RWPE2 (cell line): ENCODE results near the gene ARL3.

Experiments used
- ATAC-seq: fragments of 200-7000 bp; cut with Tn5 transposase; 3 replicates; pipeline ENCODE4 v1.9.1; 2021; ENCODE audit warnings: low read depth
- DNase-seq: peaks from one replicate; pipeline ENCODE4 v3.0.0-alpha.2; 2020; ENCODE audit warnings: low spot score
- H3K27ac ChIP-seq: fragments of 450-650 bp; 2 replicates; pipeline ENCODE4 v1.5.1; 2017; ENCODE audit warnings: mild to moderate bottlenecking; ENCODE audit not compliant: poor library complexity, severe bottlenecking
- H3K27me3 ChIP-seq: fragments of 250-450 bp; sonication (Bioruptor Pico); 2 replicates; pipeline ENCODE4 v1.5.1; 2021; ENCODE audit warnings: mild to moderate bottlenecking, moderate library complexity; ENCODE audit not compliant: insufficient read depth, poor library complexity, severe bottlenecking
- H3K36me3 ChIP-seq: fragments of 250-450 bp; sonication (Bioruptor Pico); 2 replicates; pipeline ENCODE4 v1.5.1; 2020; ENCODE audit warnings: low read depth, mild to moderate bottlenecking, moderate library complexity
- H3K4me1 ChIP-seq: fragments of 250-450 bp; sonication (Bioruptor Pico); 2 replicates; pipeline ENCODE4 v1.5.1; 2021; ENCODE audit warnings: mild to moderate bottlenecking, moderate library complexity; ENCODE audit not compliant: insufficient read depth, poor library complexity, severe bottlenecking
- H3K4me3 ChIP-seq: fragments of 250-450 bp; sonication (Bioruptor Pico); 2 replicates; pipeline ENCODE4 v1.5.1; 2021; ENCODE audit warnings: mild to moderate bottlenecking, moderate library complexity; ENCODE audit not compliant: severe bottlenecking
- H3K9me3 ChIP-seq: fragments of 250-450 bp; sonication (Bioruptor Pico); 2 replicates; pipeline ENCODE4 v1.5.1; 2021; ENCODE audit warnings: mild to moderate bottlenecking, moderate library complexity; ENCODE audit not compliant: severe bottlenecking
- TF ChIP-seq, protein P1 (sequence below): fragments of 450-650 bp; IDR thresholded peaks from one replicate; pipeline ENCODE4 v1.5.1; 2017; ENCODE audit warnings: mild to moderate bottlenecking, moderate library complexity; ENCODE audit not compliant: poor library complexity, severe bottlenecking

The ARL3 gene

DNA sequence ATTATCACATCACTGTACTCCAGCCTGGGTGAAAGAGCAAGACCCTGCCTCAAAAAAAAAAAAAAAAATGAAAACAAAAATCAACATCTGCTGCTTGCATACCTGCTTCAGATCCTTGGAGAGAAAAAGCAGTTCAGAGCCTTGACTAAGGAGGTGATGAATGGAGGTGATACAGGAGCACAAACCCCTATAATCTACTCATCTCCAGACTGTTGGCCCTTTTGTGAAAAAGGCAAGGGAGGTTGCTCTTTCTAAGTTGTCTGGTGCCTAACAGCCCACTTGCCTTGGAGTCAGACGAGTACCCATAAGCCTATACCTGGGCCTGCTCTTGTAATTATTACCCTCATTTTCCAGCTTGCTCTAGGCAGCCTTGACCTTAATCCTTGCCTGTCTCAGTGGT is 1.7 kb upstream of the ARL3 start:
- ATAC-seq (no peak), DNase-seq (no peak)
- Histone ChIP-seq H3K4me1 (peaks cover 3% of the 10 kb centered on the region), H3K4me3 (no peak overlapping the region), H3K27me3 (no peaks in the 10 kb centered on the region), H3K27ac (no peak overlapping the region), H3K36me3 (0 out of 2 replicates have a peak, but pooled peaks cover 5% of the 10 kb centered on the region), H3K9me3 (no peaks in the 10 kb centered on the region)
- TF ChIP-seq, protein P1, sequence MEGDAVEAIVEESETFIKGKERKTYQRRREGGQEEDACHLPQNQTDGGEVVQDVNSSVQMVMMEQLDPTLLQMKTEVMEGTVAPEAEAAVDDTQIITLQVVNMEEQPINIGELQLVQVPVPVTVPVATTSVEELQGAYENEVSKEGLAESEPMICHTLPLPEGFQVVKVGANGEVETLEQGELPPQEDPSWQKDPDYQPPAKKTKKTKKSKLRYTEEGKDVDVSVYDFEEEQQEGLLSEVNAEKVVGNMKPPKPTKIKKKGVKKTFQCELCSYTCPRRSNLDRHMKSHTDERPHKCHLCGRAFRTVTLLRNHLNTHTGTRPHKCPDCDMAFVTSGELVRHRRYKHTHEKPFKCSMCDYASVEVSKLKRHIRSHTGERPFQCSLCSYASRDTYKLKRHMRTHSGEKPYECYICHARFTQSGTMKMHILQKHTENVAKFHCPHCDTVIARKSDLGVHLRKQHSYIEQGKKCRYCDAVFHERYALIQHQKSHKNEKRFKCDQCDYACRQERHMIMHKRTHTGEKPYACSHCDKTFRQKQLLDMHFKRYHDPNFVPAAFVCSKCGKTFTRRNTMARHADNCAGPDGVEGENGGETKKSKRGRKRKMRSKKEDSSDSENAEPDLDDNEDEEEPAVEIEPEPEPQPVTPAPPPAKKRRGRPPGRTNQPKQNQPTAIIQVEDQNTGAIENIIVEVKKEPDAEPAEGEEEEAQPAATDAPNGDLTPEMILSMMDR = no peak

DNA sequence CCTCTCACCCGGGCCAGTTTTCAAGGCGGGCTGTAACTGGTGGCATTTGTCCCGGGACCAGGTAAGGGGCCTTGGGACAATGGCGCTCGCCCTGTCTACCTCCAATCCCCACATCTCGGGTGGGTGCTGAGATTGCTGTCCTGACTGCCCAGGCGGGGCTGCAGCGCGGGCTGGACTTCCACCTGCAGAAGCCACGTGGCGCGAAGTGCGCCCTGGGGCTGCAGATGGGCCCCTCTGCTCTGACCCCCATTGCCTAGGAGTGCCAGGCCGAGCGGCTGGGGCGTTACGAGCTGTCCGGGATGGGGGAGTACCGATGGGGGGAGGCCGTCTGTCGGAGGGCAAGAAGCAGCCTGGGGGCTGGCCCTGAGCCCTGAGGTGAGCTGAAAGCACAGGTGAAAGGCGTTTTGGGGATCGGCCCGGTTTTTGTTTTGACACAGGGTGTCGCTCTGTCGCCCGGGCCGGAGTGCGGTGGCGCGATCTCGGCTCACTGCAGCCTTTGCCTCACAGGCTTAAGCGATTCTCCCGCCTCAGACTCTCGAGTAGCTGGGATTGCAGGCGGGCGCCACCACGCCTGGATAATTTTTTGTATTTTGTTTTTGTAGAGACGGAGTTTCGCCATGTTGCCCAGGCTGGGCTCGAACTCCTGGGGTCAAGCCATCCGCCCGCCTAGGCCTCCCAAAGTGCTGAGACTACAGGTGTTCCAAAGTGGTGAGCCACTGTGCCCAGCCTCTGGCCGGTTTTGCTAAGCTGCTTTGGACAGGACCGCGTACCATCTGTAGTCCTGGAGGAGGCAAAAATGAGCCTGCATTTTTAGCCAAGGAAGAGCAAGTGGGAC is 641 bp upstream of the ARL3 start, which contains the start of gene SFXN2:
Gene SFXN2 (plus strand): TSS at position 16 of the 835 bp plus-strand sequence. CDS start 12,001 bp downstream, outside the sequence.
- ATAC-seq = peak; percentile 24
- peak within 1 kb of the TSS; percentile 49 for H3K27ac ChIP-seq

DNA sequence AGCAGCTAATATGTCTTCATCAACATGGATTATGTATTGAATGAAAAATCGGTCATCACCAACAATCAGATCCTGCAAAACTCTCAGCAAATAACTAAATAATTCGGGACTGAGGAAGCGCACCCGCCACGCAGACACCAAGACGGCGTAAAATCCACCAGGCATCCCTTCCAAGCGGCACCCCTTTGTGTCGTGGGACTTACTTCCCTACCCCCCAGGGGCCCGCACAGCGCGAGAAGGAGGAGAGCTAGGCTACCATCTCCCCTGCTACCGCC is 721 bp downstream of the ARL3 start:
- no peaks in the 10 kb centered on the region for H3K27me3 ChIP-seq
- H3K27ac ChIP-seq = peak overlapping the region; percentile 49
- ATAC-seq = peak; percentile 61
- no peaks in the 10 kb centered on the region for H3K9me3 ChIP-seq
- H3K36me3 ChIP-seq = 0 out of 2 replicates have a peak, but pooled peaks cover 5% of the 10 kb centered on the region
- DNase-seq = no peak
- peaks cover 8% of the 10 kb centered on the region for H3K4me1 ChIP-seq
- peak overlapping the region; percentile 94 for H3K4me3 ChIP-seq
- TF ChIP-seq, protein P1 = peak; percentile 31

More for the DNA sequence above, 641 bp upstream of the ARL3 start, which contains the start of gene SFXN2:
- Histone ChIP-seq H3K9me3 (no peaks in the 10 kb centered on the region), H3K4me1 (peaks cover 8% of the 10 kb centered on the region), H3K27me3 (no peaks in the 10 kb centered on the region), H3K36me3 (0 out of 2 replicates have a peak, but pooled peaks cover 5% of the 10 kb centered on the region), H3K4me3 (peak within 1 kb of the TSS; percentile 94)
- no peak for DNase-seq
- TF ChIP-seq, protein P1 = peak; percentile 15

DNA sequence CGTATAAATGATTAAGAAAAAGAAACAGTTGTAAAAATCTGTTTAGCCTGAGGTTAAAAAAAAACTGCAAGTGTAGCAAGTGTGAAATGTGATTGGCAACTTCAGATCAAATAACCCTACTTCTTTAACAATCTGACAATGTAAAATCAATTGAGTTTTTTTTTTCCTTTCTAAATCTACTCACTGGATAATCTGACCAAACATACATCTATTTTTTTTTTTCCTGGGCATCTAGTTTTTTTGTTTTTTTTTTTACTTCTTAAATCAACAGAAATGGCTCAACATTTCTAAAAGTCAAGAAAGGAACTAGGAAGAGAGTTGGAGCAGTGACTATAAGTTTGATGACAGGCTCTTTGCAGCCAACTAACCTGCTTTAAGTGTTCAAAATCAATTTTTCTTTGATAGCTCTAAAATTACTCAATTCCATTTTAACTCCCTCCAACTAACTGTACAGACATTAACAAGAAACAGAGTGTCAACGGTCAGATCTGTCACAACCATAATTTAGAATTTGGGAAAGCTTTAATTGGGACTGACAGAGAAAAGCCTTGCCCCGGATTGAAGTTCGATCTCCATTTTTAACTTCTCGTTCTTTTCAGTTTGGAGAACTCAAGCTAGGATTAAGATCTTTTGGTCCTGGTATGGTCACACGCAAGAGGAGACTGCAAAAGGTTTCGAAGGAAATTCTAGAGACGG is 1.2 kb downstream of the ARL3 start:
- Histone ChIP-seq H3K27ac (peak overlapping the region; percentile 49), H3K4me1 (peaks cover 8% of the 10 kb centered on the region), H3K9me3 (no peaks in the 10 kb centered on the region), H3K4me3 (peak overlapping the region; percentile 94), H3K27me3 (no peaks in the 10 kb centered on the region), H3K36me3 (0 out of 2 replicates have a peak, but pooled peaks cover 5% of the 10 kb centered on the region)
- DNase-seq (no peak), ATAC-seq (no peak)
- TF ChIP-seq, protein P1 = no peak
